ENCODE results near the gene ATG9B. TPM values are rescaled to one million over a fixed set of nuclear protein-coding genes. Genes with fewer than 3 reads are reported as not detected.

ATG9B gene
- total and polyA plus RNA-seq, 10 donors = 0.66 to 3.8 (median 2.4) TPM

GRCh38 chr7:151062399-151063211 lies 38.3 kb upstream of the ATG9B start:
- intact Hi-C loops (cut with DNase I; ENCODE audit: low total_unique reads) = no loop called here
- Histone ChIP-seq H3K9me3 (no peaks in the 10 kb centered on the region), H3K27me3 (replicated peaks in 1 of 7) (no peaks in the 10 kb centered on the region), H3K4me3 (no peak overlapping the region), H3K36me3 (peaks cover 0 to 60% (median 38%) of the 10 kb centered on the region in 6 donors), H3K4me1 (peaks cover 15 to 52% (median 37%) of the 10 kb centered on the region in 6 donors), H3K27ac (peak overlapping the region in 1 of 8 donors; percentile 7)
- no peak for DNase-seq
- 81 to 88% (median 83%) methylated on average over 33 to 43 of the region's 43 CpGs for whole genome bisulfite sequencing, 5 donors
- TF ChIP-seq POLR2A (IDR thresholded peaks at IDR 0.05) (no peak), CTCF (IDR thresholded peaks at IDR 0.05 in 8 of 11, conservative IDR thresholded peaks at IDR 0.05 in 3 of 11) (no peak), POLR2AphosphoS5 (IDR thresholded peaks at IDR 0.05) (no peak)

- H3K27me3 ChIP-seq (replicated peaks in 1 of 7) = no peaks in the 10 kb centered on the region
- TF ChIP-seq CTCF (IDR thresholded peaks at IDR 0.05 in 8 of 11, conservative IDR thresholded peaks at IDR 0.05 in 3 of 11) (no peak), POLR2AphosphoS5 (IDR thresholded peaks at IDR 0.05) (no peak), POLR2A (IDR thresholded peaks at IDR 0.05) (no peak)
- H3K4me1 ChIP-seq = peaks cover 15 to 58% (median 42%) of the 10 kb centered on the region in 6 donors
- peak overlapping the region in 1 of 8 donors; percentile 2 for H3K4me3 ChIP-seq
- H3K27ac ChIP-seq = no peak overlapping the region
- DNase-seq = no peak
- WGBS, 5 donors = 75 to 89% (median 87%) methylated on average over 6 to 11 of the region's 11 CpGs
- intact Hi-C loops (cut with DNase I; ENCODE audit: low total_unique reads) = no loop called here
- H3K36me3 ChIP-seq = peaks cover 0 to 55% (median 33%) of the 10 kb centered on the region in 6 donors
- H3K9me3 ChIP-seq = no peaks in the 10 kb centered on the region
Observed at GRCh38 chr7:151062111-151062398, 37.8 kb upstream of the ATG9B start.

GRCh38 chr7:151061213-151062110 lies 37.2 kb upstream of the ATG9B start:
- Histone ChIP-seq H3K4me3 (peak overlapping the region in 4 of 8 donors; percentile 82 to 99 (median 95)), H3K9me3 (no peaks in the 10 kb centered on the region), H3K4me1 (peaks cover 15 to 64% (median 47%) of the 10 kb centered on the region in 6 donors), H3K27ac (peak overlapping the region in 1 of 8 donors; percentile 94), H3K27me3 (replicated peaks in 1 of 7) (no peaks in the 10 kb centered on the region), H3K36me3 (peaks cover 0 to 49% (median 27%) of the 10 kb centered on the region in 6 donors)
- intact Hi-C loops (cut with DNase I; ENCODE audit: low total_unique reads) = no loop called here
- TF ChIP-seq CTCF (IDR thresholded peaks at IDR 0.05 in 8 of 11, conservative IDR thresholded peaks at IDR 0.05 in 3 of 11) = no peak
- no peak for TF ChIP-seq POLR2A (IDR thresholded peaks at IDR 0.05)
- TF ChIP-seq POLR2AphosphoS5 (IDR thresholded peaks at IDR 0.05) = no peak
- 74 to 81% (median 77%) methylated on average over 25 to 33 of the region's 33 CpGs for WGBS, 5 donors
- DNase-seq = no peak
